Measurements from ENCODE around the gene DACH2. TPM values are rescaled to one million over a fixed set of nuclear protein-coding genes. Genes with fewer than 3 reads are reported as not detected.

DACH2 gene
- total and polyA plus RNA-seq, 5 donors = 0.07 to 0.49 (median 0.25) TPM

DNA sequence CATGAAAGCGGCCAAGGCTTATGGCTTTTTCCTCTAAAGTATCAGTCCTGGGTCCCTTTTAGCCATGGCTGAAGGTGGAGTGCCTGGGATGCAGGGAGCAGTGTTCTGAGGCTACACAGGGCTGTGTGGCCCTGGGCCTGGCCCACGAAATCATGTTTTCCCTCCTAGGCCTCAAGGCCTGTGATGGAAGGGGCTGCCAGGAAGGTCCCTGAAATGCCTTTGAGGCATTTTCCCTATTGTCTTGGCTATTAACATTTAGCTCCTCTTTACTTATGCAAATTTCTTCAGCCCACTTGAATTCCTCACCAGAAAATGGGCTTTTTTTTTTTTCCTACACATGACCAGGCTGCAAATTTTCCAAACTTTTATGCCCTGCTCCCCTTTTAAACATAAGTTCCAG is 657.0 kb downstream of the DACH2 start:
- WGBS = 74% methylated on average over 2 of the region's 2 CpGs
- no peak for ATAC-seq

DNA sequence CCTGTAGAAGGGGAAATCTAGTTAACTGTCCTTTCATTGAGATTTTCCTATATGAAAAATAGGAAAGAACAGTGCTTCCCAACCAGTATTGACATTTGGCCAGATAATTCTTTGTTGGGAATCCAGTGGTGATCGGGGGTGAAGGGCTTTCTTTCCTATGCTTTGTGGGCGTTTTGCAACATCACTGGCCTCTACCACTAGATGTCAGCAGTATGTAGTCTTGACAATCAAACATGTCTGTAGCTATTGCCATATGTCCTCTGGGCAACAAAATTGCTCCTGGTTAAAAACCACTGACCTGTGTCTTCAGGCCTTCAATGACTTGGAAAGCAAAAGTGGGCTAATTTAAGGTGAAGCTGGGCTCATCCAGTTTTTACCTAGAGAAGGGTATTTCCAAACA is 658.5 kb downstream of the DACH2 start:
- intact Hi-C loops (cut with DNase I) = no loop called here
- H3K27me3 ChIP-seq (ENCODE audit: control insufficient read depth, insufficient read depth) = no peaks in the 10 kb centered on the region
- no peaks in the 10 kb centered on the region for H3K9me3 ChIP-seq (ENCODE audit: control insufficient read depth, low read length)
- H3K4me3 ChIP-seq (ENCODE audit: low read length) = no peak overlapping the region
- ATAC-seq (no peak), DNase-seq (no peak)
- no peaks in the 10 kb centered on the region for H3K4me1 ChIP-seq (ENCODE audit: control insufficient read depth, insufficient read depth, low read length)
- no peak overlapping the region for H3K27ac ChIP-seq (ENCODE audit: low read length)
- WGBS = 42% methylated on average over 2 of the region's 2 CpGs

More for the DNA sequence above, 657.0 kb downstream of the DACH2 start:
- no peak for DNase-seq
- Histone ChIP-seq H3K27ac (ENCODE audit: low read length) (no peak overlapping the region), H3K27me3 (ENCODE audit: control insufficient read depth, insufficient read depth) (no peaks in the 10 kb centered on the region), H3K4me1 (ENCODE audit: control insufficient read depth, insufficient read depth, low read length) (no peaks in the 10 kb centered on the region), H3K9me3 (ENCODE audit: control insufficient read depth, low read length) (no peaks in the 10 kb centered on the region), H3K4me3 (ENCODE audit: low read length) (no peak overlapping the region)
- intact Hi-C loops (cut with DNase I) = no loop called here

DNA sequence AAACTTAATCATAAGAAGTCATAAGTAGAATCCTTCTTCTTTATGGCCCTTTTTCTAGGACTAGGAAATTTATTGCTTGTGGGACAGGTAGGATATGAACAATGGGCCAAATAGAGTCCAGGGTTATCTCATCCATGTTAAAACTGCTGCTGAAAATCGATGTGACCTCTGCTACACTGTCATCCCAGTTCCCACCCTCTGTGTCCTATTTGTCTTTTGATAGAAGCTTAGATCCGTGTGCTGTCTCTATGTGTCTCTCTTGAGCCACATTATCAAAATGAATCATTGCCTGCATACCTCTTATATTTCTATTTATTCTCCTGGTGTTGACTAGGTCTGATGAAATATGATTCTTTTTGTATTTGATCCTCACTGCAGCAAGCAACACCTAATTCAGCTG is 661.4 kb downstream of the DACH2 start:
- no peak for ATAC-seq
- 31% methylated on average over 2 of the region's 2 CpGs for WGBS
- H3K27ac ChIP-seq (ENCODE audit: low read length) = no peak overlapping the region
- no peaks in the 10 kb centered on the region for H3K27me3 ChIP-seq (ENCODE audit: control insufficient read depth, insufficient read depth)
- H3K9me3 ChIP-seq (ENCODE audit: control insufficient read depth, low read length) = no peaks in the 10 kb centered on the region
- intact Hi-C loops (cut with DNase I) = no loop called here
- DNase-seq = no peak
- H3K4me3 ChIP-seq (ENCODE audit: low read length) = no peak overlapping the region
- H3K4me1 ChIP-seq (ENCODE audit: control insufficient read depth, insufficient read depth, low read length) = no peaks in the 10 kb centered on the region

DNA sequence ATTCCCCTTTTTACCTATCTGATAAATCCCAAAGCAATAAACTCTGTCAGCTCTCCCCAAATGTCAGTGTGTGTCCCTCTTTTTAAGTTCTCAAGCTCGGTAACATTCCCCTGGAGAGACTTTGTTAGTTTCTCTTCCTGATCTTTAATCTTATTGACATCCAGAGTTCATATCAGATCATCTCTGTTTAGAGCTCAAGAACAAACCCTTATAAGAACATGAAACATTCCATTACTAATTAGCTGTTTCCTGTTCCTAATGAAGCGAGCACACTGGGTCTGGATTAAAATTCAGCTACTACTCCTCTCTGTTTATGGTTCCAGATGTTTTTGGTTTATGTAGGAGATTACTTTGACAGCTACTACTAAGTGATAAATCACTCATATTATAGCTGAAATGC is 681.5 kb downstream of the DACH2 start:
- no peaks in the 10 kb centered on the region for H3K27me3 ChIP-seq (ENCODE audit: control insufficient read depth, insufficient read depth)
- no peak overlapping the region for H3K4me3 ChIP-seq (ENCODE audit: low read length)
- WGBS = 43% methylated on average over 2 of the region's 2 CpGs
- intact Hi-C loops (cut with DNase I) = no loop called here
- no peaks in the 10 kb centered on the region for H3K9me3 ChIP-seq (ENCODE audit: control insufficient read depth, low read length)
- DNase-seq (no peak), ATAC-seq (no peak)
- H3K27ac ChIP-seq (ENCODE audit: low read length) = no peak overlapping the region
- no peaks in the 10 kb centered on the region for H3K4me1 ChIP-seq (ENCODE audit: control insufficient read depth, insufficient read depth, low read length)

DNA sequence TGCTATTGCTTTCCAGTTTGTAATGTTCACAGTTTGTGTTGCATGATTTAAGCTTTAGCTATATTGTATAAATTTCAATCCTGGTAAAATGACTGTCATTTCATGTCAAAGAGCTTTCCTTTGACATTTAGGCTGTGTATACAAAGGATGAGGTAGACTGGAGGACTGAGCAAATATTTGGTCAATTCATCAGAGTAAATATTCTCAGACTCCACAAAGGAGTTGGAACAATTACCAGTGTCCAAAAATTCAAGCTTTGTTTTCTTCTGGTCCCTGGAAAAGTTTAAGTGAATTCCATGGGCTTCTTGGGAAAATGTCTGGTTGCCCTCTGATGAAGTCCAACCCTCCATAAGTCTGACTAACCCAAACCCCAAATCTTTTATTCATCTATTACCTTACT is 682.4 kb downstream of the DACH2 start:
- H3K27me3 ChIP-seq (ENCODE audit: control insufficient read depth, insufficient read depth) = no peaks in the 10 kb centered on the region
- ATAC-seq (no peak), DNase-seq (no peak)
- no peaks in the 10 kb centered on the region for H3K4me1 ChIP-seq (ENCODE audit: control insufficient read depth, insufficient read depth, low read length)
- H3K4me3 ChIP-seq (ENCODE audit: low read length) = no peak overlapping the region
- H3K27ac ChIP-seq (ENCODE audit: low read length) = no peak overlapping the region
- intact Hi-C loops (cut with DNase I) = no loop called here
- H3K9me3 ChIP-seq (ENCODE audit: control insufficient read depth, low read length) = no peaks in the 10 kb centered on the region

DNA sequence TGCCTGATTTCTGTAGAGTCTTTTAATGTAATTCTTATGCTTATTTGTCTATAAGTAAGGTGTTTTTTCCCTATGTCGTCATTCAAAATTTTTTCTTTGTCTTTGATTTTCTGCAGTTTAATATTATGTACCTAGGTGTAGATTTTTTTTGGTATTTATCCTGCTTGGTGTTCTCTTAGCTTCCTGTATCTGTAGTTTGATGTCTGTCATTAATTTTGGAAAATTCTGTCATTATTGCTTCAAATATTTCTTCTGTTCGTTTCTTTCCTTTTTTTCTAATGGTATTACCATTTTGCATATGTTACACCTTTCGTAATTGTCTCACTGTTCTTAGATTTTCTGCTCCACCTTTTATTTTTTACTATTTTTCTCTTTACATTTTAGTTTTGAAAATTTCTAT is 696.9 kb downstream of the DACH2 start:
- intact Hi-C loops (cut with DNase I) = no loop called here
- no peaks in the 10 kb centered on the region for H3K4me1 ChIP-seq (ENCODE audit: control insufficient read depth, insufficient read depth, low read length)
- H3K27me3 ChIP-seq (ENCODE audit: control insufficient read depth, insufficient read depth) = no peaks in the 10 kb centered on the region
- DNase-seq (no peak), ATAC-seq (no peak)
- H3K27ac ChIP-seq (ENCODE audit: low read length) = no peak overlapping the region
- H3K9me3 ChIP-seq (ENCODE audit: control insufficient read depth, low read length) = no peaks in the 10 kb centered on the region
- WGBS = 42% methylated on average over 3 of the region's 3 CpGs
- H3K4me3 ChIP-seq (ENCODE audit: low read length) = no peak overlapping the region

Other genes with a start within 250 kb of the DACH2 start
- gene CHM, start 100.9 kb upstream of the DACH2 start, total RNA-seq = 10 to 100 TPM; 14.0 to 15.6 (median 14.9) TPM
- gene CHM, start 100.9 kb upstream of the DACH2 start, polyA plus RNA-seq = 7.1 TPM

Data from right cardiac atrium (tissue), 5 donors.